Fibroblast of skin of right biceps (primary cell): ENCODE data around the gene KCMF1.

Experiments
- DNase-seq: peaks from one replicate; pipeline ENCODE4 v3.0.0-alpha.2; 2013

Gene KCMF1

GRCh38 chr2:84986018-84986417 is 15.1 kb downstream of the KCMF1 start:
- peak; percentile 36 for DNase-seq

- no peak for DNase-seq
Observed at GRCh38 chr2:84989422-84989821, 18.5 kb downstream of the KCMF1 start.

- DNase-seq = no peak
Observed at GRCh38 chr2:84989927-84990326, 19.0 kb downstream of the KCMF1 start.

- DNase-seq = peak; percentile 90
Observed at GRCh38 chr2:84991404-84992160, 20.6 kb downstream of the KCMF1 start.

- DNase-seq = no peak
Observed at GRCh38 chr2:84995826-84996225, 24.9 kb downstream of the KCMF1 start.

- DNase-seq = no peak
Observed at GRCh38 chr2:84996909-84997308, 25.9 kb downstream of the KCMF1 start.

- no peak for DNase-seq
Observed at GRCh38 chr2:84999553-84999955, 28.6 kb downstream of the KCMF1 start.

- DNase-seq = no peak
Observed at GRCh38 chr2:85001595-85001994, 30.6 kb downstream of the KCMF1 start.

GRCh38 chr2:85002534-85002933 is 31.6 kb downstream of the KCMF1 start:
- no peak for DNase-seq

- no peak for DNase-seq
Observed at GRCh38 chr2:85008252-85008651, 37.3 kb downstream of the KCMF1 start.

- no peak for DNase-seq
Observed at GRCh38 chr2:85009019-85009618, 38.2 kb downstream of the KCMF1 start.

GRCh38 chr2:85010404-85010803 is 39.4 kb downstream of the KCMF1 start:
- DNase-seq = no peak

- no peak for DNase-seq
Observed at GRCh38 chr2:85011098-85011497, 40.1 kb downstream of the KCMF1 start.

GRCh38 chr2:85011747-85012146 is 40.8 kb downstream of the KCMF1 start:
- no peak for DNase-seq

- DNase-seq = no peak
Observed at GRCh38 chr2:85012431-85012830, 41.5 kb downstream of the KCMF1 start.

- DNase-seq = no peak
Observed at GRCh38 chr2:85012855-85013254, 41.9 kb downstream of the KCMF1 start.

- DNase-seq = no peak
Observed at GRCh38 chr2:85015653-85016360, 44.8 kb downstream of the KCMF1 start.

- DNase-seq = no peak
Observed at GRCh38 chr2:85016446-85016845, 45.5 kb downstream of the KCMF1 start.

GRCh38 chr2:85017411-85018048 is 46.6 kb downstream of the KCMF1 start:
- no peak for DNase-seq

GRCh38 chr2:85018049-85018447 is 47.1 kb downstream of the KCMF1 start:
- no peak for DNase-seq

GRCh38 chr2:85019121-85019520 is 48.2 kb downstream of the KCMF1 start:
- DNase-seq = no peak

- no peak for DNase-seq
Observed at GRCh38 chr2:85022232-85022631, 51.3 kb downstream of the KCMF1 start.

GRCh38 chr2:85024372-85025047 is 53.5 kb downstream of the KCMF1 start:
- no peak for DNase-seq
